ENCODE data around the gene POMGNT2.

Gene POMGNT2

DNA sequence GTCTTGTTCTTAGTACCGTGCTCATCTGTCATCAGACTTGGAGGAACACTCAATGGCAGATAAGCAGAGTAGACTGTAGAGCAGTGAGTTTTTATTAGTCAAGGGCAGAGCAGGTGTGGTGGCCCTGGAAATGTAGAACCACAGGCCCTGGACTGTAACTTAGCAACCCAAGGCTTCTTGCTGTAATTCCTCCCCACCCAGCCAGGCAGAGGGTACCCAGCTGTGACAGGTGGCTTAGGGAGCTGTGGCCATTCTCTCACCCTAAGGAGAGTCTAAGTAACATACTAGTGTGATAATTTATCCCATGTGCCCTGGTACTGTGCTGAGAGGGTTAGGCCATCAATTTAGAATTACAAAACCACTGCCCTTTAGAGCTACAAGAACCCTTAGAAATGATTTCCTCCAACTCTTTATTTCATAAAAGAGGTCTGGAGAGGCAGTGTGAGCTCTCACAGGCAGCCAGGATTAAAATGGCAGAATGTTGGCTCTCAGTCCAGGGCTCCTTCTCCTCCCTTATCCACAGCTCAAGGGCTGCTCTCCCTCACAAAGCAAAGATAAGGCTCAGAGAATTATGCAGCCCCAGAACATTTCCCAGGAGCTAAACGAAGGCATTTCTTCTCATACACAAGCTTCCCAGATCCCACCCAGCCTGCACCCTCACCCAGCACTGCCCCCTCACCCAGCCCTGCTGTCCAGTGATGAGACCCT is 3.0 kb downstream of the POMGNT2 start:
- no peak for DNase-seq (ENCODE audit: low read depth in 2 of 2)

- DNase-seq (ENCODE audit: low read depth in 2 of 2) = no peak
Measured at GRCh38 chr3:43098761-43099160, 7.1 kb downstream of the POMGNT2 start.

DNA sequence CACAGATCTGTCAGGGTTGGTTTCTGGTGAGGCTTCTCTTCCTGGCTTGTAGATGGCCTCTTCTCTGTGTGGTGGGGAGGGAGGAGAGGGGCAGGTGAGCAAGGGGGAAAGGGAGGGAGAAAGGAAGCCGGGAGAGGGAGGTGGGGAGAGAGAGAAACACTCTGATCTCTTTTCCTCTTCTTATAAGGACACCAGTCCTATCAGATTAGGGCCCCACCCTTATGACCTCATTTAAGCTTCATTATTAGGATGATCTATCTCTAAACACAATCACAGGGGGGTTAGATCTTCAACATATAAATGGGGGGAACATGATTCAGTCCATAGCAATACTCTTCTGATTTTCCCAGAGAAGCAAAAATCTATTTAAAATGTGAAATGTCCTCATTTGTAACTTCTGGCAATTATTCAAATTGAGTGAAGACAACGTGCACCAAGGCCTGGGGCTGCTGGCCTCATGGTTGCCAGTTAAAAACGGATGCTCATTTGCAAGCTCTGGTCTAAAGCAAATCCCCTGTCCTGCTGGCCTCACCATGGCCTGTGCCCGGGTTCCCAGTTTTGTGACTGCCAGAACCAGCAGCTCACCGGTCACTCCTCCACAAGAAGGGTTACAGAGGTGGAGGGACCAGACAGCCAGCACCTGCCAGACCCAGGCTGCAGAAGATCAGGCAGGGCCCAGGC is 8.3 kb downstream of the POMGNT2 start:
- no peak for DNase-seq (ENCODE audit: low read depth in 2 of 2)

DNA sequence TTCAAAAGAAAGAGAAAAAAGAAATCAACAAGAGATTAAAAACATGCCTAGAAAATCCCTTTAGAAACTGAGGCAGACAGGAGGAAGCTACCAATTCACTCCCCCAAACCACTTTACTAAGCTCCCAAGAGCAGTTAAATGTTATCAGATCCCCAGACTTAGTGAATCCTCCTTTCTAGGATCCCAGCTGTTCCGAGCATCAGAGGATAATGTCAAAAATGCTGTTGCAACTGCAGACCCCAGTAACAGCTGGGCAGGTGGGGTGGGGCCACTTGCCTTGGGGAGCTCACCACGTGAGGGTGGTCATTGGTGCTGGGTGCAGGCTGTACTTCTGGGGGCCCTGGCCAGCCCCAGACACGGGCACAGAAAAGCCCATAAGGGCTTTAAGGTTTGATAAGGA is 9.1 kb downstream of the POMGNT2 start:
- no peak for DNase-seq (ENCODE audit: low read depth in 2 of 2)

- DNase-seq (ENCODE audit: low read depth in 2 of 2) = no peak
Measured at GRCh38 chr3:43095370-43095769, 10.5 kb downstream of the POMGNT2 start.

GRCh38 chr3:43094851-43095250 is 11.0 kb downstream of the POMGNT2 start:
- no peak for DNase-seq (ENCODE audit: low read depth in 2 of 2)

DNA sequence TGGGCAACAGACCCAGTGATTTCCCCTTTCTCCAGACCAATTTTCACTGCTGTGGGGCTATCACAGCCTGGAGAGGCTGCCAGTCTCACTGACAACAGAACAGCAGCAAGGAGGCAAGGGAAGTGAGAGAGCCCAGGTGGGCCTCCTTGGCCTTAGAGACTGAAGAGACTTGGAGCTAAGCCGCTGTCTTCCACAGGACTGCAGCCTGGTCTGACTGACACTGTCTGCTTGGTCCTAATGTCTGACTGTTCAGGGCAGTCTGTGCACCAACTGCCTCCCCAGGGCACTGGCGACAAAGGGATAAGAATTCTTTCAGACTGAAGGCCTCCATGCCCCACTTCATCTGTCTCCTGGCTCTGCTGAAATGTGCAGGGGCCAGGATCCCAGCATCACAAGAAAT is 11.5 kb downstream of the POMGNT2 start:
- no peak for DNase-seq (ENCODE audit: low read depth in 2 of 2)

- DNase-seq (ENCODE audit: low read depth in 2 of 2) = no peak
Measured at GRCh38 chr3:43093974-43094373, 11.9 kb downstream of the POMGNT2 start.

DNA sequence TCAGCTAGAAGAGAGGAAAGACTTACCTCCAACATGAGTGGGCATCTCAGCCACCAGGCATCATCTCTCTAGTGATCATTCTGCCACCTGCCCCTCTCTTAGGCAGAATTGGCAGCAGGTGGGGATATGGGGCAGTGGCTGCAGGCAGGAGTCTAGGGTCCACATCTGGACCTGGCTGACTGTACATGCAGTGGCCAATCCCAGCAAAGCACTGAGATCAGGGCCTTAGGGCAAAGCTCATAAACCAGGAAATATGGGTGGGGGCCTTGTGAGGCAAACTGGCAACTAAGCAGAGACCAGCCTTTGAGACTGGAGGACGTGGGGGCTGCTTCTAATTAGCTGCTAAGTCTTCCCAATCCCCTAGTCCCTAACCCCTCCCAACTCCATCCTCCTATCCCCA is 12.9 kb downstream of the POMGNT2 start:
- DNase-seq (ENCODE audit: low read depth in 2 of 2) = no peak

GRCh38 chr3:43091481-43091880 is 14.4 kb downstream of the POMGNT2 start:
- no peak for DNase-seq (ENCODE audit: low read depth in 2 of 2)

DNA sequence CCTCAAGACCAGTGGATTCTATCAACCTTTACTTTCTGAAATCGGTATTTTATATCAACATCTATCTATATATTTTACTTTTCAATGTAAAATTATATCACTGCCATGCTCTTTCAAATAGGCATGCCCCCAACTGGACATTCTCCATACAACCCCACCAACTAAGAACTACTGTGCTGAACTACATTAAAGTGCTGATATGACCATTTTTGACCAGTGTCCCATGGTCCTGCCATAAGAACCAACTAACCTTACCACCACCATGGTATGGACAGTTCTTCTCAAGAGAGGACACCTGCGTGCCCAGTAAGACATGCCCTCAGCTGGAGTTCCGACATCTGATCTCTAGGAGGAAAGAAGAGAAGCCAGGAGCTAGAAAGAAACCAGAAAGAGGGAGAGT is 15.6 kb downstream of the POMGNT2 start:
- DNase-seq (ENCODE audit: low read depth in 2 of 2) = no peak

- no peak for DNase-seq (ENCODE audit: low read depth in 2 of 2)
Measured at GRCh38 chr3:43089081-43089480, 16.8 kb downstream of the POMGNT2 start.

- no peak for DNase-seq (ENCODE audit: low read depth in 2 of 2)
Measured at GRCh38 chr3:43087249-43087776, 18.6 kb downstream of the POMGNT2 start.

- no peak for DNase-seq (ENCODE audit: low read depth in 2 of 2)
Measured at GRCh38 chr3:43086460-43087165, 19.3 kb downstream of the POMGNT2 start.

- no peak for DNase-seq (ENCODE audit: low read depth in 2 of 2)
Measured at GRCh38 chr3:43082457-43082856, 23.4 kb downstream of the POMGNT2 start.

- DNase-seq (ENCODE audit: low read depth in 2 of 2) = no peak
Measured at GRCh38 chr3:43081796-43082195, 24.1 kb downstream of the POMGNT2 start.

DNA sequence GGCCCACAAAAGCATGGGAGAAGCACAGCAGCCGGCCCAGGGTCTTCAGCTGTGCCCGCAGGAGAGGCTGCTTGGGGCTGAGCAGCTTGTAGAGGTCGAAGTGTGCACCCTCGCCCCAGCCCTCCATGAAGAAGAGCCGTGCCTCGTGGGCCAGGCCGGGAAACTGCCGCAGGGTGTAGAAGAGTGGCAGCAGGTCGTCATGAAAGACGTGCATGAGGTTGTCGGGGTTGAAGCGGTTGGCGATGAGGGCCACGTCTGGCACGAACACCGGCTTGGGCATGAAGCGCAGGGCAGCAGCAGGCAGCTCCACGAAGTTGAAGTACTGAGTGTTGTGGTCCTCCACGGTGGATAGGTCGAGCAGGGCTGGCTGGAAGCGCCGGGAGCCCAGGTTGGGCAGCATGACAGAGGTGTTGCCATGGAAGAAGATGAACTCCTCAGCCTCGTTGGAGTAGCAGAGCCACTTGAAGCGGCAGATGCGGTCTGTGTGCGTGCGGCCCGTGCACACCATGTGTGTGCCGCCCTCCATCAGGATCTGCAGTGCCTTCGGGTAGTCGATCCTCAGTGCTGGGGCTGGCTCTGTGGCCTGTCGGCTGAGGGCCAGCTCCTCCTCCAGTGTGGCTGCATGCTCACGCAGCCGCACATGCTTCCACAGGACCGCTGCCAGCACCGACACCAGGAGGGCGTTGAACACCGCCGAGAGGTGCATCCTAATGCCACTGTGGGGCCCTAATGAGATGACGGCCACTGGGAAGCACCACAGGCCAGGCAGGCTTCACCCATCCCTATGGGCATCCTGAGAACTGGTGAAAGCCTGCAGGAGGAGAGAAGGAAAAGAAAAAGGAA is 24.9 kb downstream of the POMGNT2 start:
- DNase-seq (ENCODE audit: low read depth in 2 of 2) = no peak

DNA sequence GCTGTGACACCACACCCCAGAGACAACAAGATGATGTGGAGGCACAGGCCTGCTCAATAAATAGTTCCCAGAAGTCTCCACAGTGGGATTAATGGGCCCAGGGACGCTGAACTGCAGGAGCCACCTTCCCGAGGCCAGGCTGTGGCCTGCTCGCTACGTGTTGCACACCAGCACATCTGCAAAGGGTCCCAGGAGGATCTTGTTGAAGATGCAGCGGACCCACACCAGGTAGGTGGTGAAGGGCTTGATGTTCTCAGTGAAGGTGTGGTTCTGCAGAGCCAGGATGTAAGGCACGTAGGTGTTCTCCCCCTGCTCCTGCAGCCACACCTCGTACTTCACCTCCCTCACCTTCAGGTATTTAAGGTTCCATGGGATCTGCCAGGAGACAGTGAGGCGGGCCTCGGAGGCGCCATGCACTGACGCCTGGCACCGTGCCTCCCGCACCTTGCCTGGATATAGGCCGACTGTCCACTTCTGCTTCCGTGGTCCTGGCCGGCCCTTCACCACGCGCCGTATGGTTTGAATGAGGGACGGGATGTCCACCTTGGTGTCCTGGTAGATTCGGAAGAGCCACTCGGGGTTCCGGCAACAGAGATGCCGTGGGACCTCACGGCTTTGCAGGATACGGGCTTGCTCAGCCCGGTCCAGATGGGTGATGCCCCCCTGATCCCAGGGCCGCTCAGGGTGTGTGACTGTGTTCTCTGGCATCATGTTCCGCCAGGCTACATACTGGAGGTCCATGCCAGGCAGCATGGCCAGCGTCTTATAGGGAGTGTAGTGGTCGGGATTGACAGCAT is 26.1 kb downstream of the POMGNT2 start:
- no peak for DNase-seq (ENCODE audit: low read depth in 2 of 2)

GRCh38 chr3:43077707-43078106 is 28.2 kb downstream of the POMGNT2 start:
- DNase-seq (ENCODE audit: low read depth in 2 of 2) = no peak

- no peak for DNase-seq (ENCODE audit: low read depth in 2 of 2)
Measured at GRCh38 chr3:43077261-43077660, 28.6 kb downstream of the POMGNT2 start.

DNA sequence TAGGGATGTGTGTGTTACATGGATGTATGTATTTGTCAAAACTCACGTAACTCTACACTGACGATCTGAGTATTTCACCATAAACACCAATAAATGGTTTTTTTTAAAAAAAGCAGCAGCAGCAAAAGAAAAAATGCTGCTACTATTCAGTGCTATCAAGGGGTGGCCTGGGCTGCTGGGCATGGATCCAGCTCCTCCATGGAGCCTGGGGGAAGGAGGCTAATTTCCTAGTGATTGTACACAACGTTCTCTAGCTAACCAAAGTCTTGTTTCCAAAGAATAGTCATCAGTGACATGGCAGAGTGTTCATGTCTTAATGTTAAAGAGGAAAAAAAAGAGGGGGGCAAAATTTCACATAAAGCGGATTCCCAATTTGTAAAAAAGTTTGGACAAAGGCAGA is 29.0 kb downstream of the POMGNT2 start:
- DNase-seq (ENCODE audit: low read depth in 2 of 2) = no peak
